Stomach smooth muscle (tissue), 2 donors: Measurements from ENCODE around the gene FEN1.

Experiments
- H3K27ac ChIP-seq: one replicate; pipeline ENCODE4 v1.7.0; 2013; ENCODE audit warnings: mild to moderate bottlenecking, low read length, inconsistent platforms
- H3K27me3 ChIP-seq, 2 donors: one replicate each; pipeline ENCODE4 v1.7.0; 2013; ENCODE audit warnings: low read length in 2 of 2; ENCODE audit not compliant: insufficient read depth in 2 of 2, control insufficient read depth in 1 of 2
- H3K36me3 ChIP-seq, 2 donors: one replicate each; pipeline ENCODE4 v1.7.0; 2013; ENCODE audit warnings: low read length in 2 of 2; ENCODE audit not compliant: control insufficient read depth in 2 of 2, insufficient read depth in 2 of 2
- H3K4me1 ChIP-seq: one replicate; pipeline ENCODE4 v1.7.0; 2013; ENCODE audit warnings: low read length; ENCODE audit not compliant: control insufficient read depth, insufficient read depth
- H3K4me3 ChIP-seq, 2 donors: one replicate each; pipeline ENCODE4 v1.7.0; 2013; ENCODE audit warnings: low read length in 2 of 2
- H3K9ac ChIP-seq, 2 donors: one replicate each; pipeline ENCODE4 v1.7.0; 2013; ENCODE audit warnings: low read length in 2 of 2, mild to moderate bottlenecking in 1 of 2
- H3K9me3 ChIP-seq, 2 donors: one replicate each; pipeline ENCODE4 v1.7.0; 2013; ENCODE audit warnings: low read length in 2 of 2; ENCODE audit not compliant: control insufficient read depth in 2 of 2
- donor health status: healthy.
- donor health status: Pancreatic carcinoma.

Gene FEN1

DNA sequence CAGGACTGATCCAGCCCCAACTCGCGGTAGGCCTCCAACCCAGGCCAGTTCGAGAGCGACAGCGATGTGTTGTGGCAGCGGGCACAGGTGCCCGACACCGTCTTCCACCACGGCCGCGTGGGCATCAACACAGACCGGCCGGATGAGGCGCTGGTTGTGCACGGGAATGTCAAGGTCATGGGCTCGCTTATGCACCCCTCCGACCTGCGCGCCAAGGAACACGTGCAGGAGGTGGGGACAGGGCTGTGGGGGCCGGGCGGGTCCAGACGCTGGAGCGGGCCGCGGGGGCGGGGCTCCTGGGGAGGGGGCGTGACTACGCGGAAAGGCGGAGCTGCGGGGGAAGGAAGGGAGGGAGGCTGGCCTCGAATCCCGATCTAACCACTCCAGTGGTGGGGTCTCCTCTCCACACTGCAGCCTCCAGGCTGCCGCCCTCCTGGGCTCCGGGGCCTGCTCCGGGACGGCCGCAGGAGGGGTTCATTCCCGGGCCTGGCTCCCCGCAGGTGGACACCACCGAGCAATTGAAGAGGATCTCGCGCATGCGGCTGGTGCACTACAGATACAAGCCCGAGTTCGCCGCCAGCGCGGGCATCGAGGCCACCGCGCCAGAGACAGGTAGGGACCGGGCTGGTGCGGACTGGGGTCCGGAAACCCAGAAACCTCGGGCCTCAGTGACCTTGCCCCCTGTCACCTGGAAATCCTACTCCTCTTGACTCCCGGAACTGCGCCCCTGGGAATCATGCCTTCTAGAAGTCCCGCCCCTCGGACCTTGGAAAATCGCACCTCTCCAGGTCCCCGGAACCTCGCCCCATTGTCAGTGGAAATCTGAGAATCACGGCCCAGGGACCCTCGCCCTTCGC, 15.2 kb upstream of the FEN1 start:
- peak overlapping the region in 1 of 2 donors; percentile 44 for H3K4me3 ChIP-seq
- H3K27ac ChIP-seq: no peak overlapping the region
- H3K36me3 ChIP-seq: no peaks in the 10 kb centered on the region
- no peaks in the 10 kb centered on the region for H3K9me3 ChIP-seq
- H3K4me1 ChIP-seq: peaks cover 2% of the 10 kb centered on the region
- no peak overlapping the region for H3K9ac ChIP-seq
- no peaks in the 10 kb centered on the region for H3K27me3 ChIP-seq

DNA sequence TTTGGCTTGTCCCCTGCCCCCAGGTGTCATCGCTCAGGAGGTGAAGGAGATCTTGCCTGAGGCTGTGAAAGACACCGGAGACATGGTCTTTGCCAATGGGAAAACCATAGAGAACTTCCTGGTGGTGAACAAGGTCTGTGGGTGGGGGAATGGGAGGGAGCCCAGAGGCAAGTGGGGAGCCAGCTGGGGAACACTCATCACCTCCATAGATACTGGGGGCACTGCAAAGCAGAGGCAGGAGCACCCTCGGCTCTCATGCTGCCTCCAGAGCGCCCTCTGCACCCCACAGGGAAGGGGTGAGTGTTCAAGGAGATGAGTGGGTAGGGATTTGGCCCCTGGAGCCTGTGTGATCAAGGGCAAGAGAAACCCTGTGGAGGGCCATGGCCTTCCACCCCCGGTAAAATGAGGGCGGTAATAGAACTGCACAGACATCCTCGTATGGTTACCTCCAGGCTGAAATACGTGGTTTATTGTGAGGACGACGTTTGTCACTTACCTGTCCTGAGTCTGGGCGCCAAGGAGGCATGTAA, 14.3 kb upstream of the FEN1 start:
- no peak overlapping the region for H3K9ac ChIP-seq
- no peaks in the 10 kb centered on the region for H3K27me3 ChIP-seq
- no peak overlapping the region for H3K27ac ChIP-seq
- no peaks in the 10 kb centered on the region for H3K9me3 ChIP-seq
- peaks cover 2% of the 10 kb centered on the region for H3K4me1 ChIP-seq
- peaks cover 0 to 3% of the 10 kb centered on the region in 2 donors for H3K36me3 ChIP-seq
- H3K4me3 ChIP-seq: no peak overlapping the region

DNA sequence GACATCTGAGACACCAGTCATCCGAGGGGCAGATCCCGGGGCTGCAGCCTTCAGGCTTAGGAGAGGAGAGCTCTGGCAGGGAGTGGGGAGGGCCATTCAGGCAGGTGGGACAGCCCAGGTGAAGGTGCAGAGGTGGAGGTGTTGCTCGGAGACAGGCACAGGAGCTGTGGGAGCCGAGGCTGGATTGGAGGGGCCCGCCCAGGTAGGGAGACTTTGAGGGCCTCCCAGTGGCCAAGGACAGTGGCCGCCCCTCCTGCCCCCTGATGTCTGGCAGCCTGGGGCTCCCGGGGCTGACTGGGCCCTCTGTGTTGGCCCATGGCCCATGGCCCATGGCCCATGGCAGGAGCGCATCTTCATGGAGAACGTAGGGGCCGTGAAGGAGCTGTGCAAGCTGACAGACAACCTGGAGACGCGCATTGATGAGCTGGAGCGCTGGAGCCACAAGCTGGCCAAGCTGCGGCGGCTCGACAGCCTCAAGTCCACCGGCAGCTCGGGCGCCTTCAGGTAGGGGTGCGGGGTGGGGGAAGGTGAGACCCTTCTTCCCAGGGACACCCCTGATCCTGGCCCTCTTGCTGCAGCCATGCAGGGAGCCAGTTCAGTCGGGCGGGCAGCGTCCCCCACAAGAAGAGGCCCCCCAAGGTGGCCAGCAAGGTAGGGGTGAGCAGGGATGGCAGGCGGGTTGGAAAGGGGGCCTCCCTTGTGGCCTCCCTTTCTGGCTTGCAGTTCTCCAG, 13.6 kb upstream of the FEN1 start:
- Histone ChIP-seq H3K27me3 (no peaks in the 10 kb centered on the region), H3K27ac (no peak overlapping the region), H3K4me3 (no peak overlapping the region), H3K4me1 (peaks cover 2% of the 10 kb centered on the region), H3K9me3 (no peaks in the 10 kb centered on the region), H3K9ac (no peak overlapping the region), H3K36me3 (peaks cover 0 to 5% of the 10 kb centered on the region in 2 donors)

DNA sequence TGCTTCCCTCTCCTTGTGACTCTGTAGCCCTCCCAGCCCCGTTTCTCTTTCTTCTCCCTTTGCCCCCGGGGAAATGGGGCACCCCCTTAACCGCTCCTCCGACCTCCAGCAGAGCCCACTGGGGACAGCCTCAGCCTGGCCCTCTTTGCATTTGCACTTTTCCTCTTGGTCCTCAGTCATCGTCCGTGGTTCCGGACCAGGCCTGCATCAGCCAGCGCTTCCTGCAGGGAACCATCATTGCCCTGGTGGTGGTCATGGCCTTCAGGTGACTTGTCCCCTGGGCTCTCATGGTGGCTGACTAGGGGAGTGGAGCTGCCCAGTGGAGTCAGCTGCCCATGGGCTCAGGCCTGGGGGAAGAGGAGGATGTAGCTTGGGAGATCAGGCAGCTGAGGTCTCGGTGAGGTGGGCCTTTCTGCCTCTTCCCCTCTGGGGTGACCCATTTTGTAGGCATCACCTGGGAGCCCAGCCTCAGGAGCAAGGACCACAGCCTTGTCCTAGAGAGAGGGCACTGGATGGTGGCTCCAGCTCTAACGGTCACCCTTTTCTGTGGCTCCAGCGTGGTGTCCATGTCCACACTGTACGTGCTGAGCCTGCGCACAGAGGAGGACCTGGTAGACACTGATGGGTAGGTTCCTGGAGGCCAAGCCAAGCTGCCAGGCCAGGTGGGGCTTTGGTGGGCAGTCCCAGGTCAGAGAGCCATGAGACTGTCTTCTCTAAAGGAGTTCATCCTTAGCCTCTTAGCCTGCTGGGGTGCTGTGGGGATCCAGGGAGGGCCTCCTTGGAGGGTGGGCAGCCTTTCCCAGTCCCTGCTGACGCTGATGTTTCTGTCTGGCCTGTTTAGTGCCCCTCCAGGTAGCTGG, 12.8 kb upstream of the FEN1 start:
- Histone ChIP-seq H3K4me1 (peaks cover 2% of the 10 kb centered on the region), H3K4me3 (no peak overlapping the region), H3K27me3 (no peaks in the 10 kb centered on the region), H3K9me3 (no peaks in the 10 kb centered on the region), H3K27ac (no peak overlapping the region), H3K9ac (no peak overlapping the region), H3K36me3 (peaks cover 7 to 10% of the 10 kb centered on the region in 2 donors)

DNA sequence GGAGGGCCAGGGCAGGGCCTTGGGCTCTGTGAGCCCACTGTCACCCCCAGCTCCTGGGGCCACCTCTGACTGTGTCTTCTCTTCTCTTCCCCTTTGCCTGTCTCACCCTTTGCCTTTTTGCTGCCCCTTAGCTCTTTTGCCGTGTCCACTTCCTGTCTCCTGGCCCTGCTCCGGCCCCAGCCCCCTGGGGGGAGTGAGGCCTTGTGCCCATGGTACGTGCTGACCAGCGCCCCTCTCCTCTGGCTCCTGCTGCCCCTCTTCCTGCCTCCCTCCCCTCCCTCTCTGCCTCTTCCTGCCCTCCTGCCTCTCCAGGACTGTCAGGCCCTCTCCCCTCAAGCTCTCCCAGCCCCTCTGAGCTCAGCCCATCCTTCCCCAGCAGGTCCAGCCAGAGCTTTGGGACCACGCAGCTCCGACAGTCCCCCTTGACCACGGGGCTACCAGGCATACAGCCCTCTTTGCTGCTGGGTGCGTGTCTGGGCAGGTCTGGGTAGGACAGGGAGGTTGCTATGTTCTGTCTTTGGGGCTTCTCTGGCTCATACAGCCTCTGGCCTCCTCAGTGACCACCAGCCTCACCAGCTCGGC, 12.0 kb upstream of the FEN1 start:
- peaks cover 7 to 10% of the 10 kb centered on the region in 2 donors for H3K36me3 ChIP-seq
- no peak overlapping the region for H3K27ac ChIP-seq

DNA sequence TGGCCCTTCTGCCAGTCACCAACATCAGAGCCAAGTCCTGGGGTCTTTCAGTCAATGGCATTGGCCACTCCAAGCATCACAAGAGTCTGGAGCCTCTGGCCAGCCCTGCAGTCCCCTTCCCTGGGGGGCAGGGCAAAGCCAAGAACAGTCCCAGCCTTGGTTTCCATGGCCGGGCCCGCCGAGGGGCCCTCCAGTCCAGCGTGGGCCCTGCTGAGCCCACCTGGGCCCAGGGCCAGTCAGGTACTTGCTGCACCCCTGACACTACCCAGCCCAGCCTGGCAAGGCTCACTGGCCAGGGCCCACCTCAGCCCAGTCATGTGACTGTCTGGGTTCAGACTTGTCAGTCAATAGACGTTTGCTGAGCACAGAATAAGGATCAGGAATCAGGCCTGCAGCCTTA, 11.1 kb upstream of the FEN1 start:
- Histone ChIP-seq H3K27me3 (no peaks in the 10 kb centered on the region), H3K36me3 (peaks cover 10 to 14% of the 10 kb centered on the region in 2 donors), H3K4me3 (no peak overlapping the region), H3K9ac (no peak overlapping the region), H3K9me3 (no peaks in the 10 kb centered on the region), H3K4me1 (peaks cover 2% of the 10 kb centered on the region), H3K27ac (no peak overlapping the region)

More for the DNA sequence above, 12.0 kb upstream of the FEN1 start:
- Histone ChIP-seq H3K9ac (no peak overlapping the region), H3K4me1 (peaks cover 2% of the 10 kb centered on the region), H3K9me3 (no peaks in the 10 kb centered on the region), H3K27me3 (no peaks in the 10 kb centered on the region), H3K4me3 (no peak overlapping the region)

DNA sequence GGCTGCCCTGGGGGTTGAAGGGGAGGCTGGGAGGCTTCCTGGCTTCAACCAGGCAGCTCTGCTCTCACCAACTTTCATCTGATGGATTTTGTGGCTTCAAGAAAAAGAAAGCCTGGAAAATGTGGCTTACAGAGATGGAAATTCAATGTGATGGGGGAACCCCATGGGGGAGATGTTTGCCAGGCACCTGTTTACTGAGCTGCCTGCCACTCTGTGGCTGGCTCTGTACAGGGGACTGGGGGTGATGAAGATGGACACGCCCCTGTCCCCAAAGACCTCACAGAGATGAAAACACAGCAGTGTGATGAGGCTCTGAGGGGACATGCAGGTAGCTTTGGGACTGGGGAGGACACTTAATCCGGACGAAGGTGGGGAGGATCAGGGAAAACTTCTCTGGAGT, 10.4 kb upstream of the FEN1 start:
- Histone ChIP-seq H3K9me3 (no peaks in the 10 kb centered on the region), H3K4me3 (no peak overlapping the region), H3K36me3 (peaks cover 17 to 22% of the 10 kb centered on the region in 2 donors), H3K4me1 (no peaks in the 10 kb centered on the region), H3K27me3 (no peaks in the 10 kb centered on the region), H3K9ac (no peak overlapping the region), H3K27ac (no peak overlapping the region)

DNA sequence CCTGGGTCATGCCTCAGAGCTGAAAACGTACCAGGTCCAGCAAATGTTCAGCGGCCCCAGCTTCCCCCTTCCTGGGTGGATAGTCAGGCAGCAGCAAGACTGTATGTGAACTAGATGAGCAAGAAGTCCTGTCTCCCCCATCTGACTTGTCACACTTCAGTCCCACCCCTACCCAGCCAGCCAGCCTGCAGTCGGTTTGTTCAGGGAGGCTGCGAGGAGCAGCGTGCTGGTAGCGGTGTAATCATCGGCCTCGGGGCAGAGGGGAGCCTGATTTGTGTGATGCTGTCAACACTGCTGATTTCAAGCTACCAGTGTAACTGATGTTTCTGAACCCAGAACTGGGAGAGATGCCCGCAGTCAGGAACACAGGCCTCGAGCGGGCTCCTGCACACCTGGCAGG, 9.9 kb upstream of the FEN1 start:
- H3K36me3 ChIP-seq: peaks cover 22 to 27% of the 10 kb centered on the region in 2 donors
- no peak overlapping the region for H3K27ac ChIP-seq
- no peaks in the 10 kb centered on the region for H3K4me1 ChIP-seq
- H3K27me3 ChIP-seq: no peaks in the 10 kb centered on the region
- no peaks in the 10 kb centered on the region for H3K9me3 ChIP-seq
- H3K9ac ChIP-seq: no peak overlapping the region
- H3K4me3 ChIP-seq: no peak overlapping the region

DNA sequence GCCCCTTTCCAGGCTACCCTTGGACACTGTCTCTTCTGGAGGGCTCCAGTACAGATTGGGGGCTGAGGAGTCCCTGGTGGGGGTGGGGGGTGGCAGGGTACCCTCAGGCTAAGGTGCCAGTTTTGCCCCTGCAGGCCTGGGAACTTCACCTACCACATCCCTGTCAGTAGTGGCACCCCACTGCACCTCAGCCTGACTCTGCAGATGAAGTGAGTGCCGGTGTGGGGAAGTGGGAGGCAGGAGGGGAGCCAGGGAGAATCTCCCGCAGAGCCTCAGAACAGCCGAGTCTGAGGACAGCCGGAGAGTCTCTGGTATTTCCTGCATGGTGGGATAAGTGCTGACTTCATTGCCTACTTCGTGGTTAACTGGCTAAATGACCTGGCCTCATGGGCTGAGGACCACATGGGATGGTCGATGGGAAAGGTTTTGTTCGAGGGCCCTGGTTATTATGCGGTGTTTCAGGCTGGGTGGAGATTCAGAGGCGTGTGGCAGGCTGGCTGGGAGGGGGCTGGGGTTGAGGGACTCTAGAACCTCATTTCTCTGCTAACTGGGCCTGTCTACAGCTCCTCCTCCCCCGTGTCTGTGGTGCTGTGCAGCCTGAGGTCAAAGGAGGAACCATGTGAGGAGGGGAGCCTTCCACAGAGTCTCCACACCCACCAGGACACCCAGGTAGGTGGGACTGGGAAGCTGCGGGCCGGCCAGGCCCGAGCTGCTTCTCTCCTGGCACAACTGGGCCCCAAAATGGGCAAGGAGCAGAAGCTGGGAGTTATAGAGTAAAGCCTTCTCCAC, 8.8 kb upstream of the FEN1 start:
- Histone ChIP-seq H3K36me3 (peaks cover 29 to 37% of the 10 kb centered on the region in 2 donors), H3K4me3 (no peak overlapping the region), H3K4me1 (no peaks in the 10 kb centered on the region), H3K27ac (no peak overlapping the region), H3K27me3 (no peaks in the 10 kb centered on the region), H3K9me3 (no peaks in the 10 kb centered on the region), H3K9ac (no peak overlapping the region)
